SK-N-SH (cell line): Measurements from ENCODE around the gene CRYBG3. TPM values are rescaled to one million over a fixed set of nuclear protein-coding genes. Genes with fewer than 3 reads are reported as not detected.

Experiments used
- CTCF ChIA-PET: fragments of 300-600, 350-600 bp; formaldehyde crosslinking; extraction: SDS; loops from one replicate; lab custom pipeline; 2021; lab: Yijun Ruan, JAX
- POLR2A ChIA-PET: fragments of 350-600 bp; sonication (Branson Sonifier 250); formaldehyde crosslinking; extraction: SDS; loops from one replicate; lab custom pipeline; 2020; ENCODE audit warnings: antibody characterized with exemption, inconsistent platforms; lab: Yijun Ruan, JAX
- DNase-seq: peaks from one replicate; pipeline ENCODE4 v3.0.0; 2012
- H2AFZ ChIP-seq: fragments of 200-600 bp; sonication (generic); 2 replicates; pipeline ENCODE4 v1.8.1; 2016; ENCODE audit warnings: antibody characterized with exemption, mild to moderate bottlenecking, low read depth
- H3F3A ChIP-seq: fragments of 200-600 bp; sonication (generic); replicated peaks from 2 replicates; pipeline ENCODE3; 2016; ENCODE audit warnings: antibody characterized with exemption, mild to moderate bottlenecking; ENCODE audit not compliant: insufficient read depth
- H3K27ac ChIP-seq, 2 experiments: fragments of 200-500 bp in 1 of 2; fragments of 200-600 bp in 1 of 2; sonication (Bioruptor generic) in 1 of 2; sonication (generic), shearing (Covaris generic) in 1 of 2; 2 replicates each; pipeline versions ENCODE4 v1.5.1 to v1.6.1; 2014 to 2016; ENCODE audit warnings: low read depth in 2 of 2, inconsistent platforms in 1 of 2, low read length in 1 of 2, mild to moderate bottlenecking in 1 of 2, mixed read lengths in 1 of 2
- H3K27me3 ChIP-seq: fragments of 200-600 bp; sonication (generic), shearing (Covaris generic); 2 replicates; pipeline ENCODE4 v1.6.1; 2016; ENCODE audit warnings: mixed run types; ENCODE audit not compliant: insufficient read depth
- H3K36me3 ChIP-seq, 2 experiments: fragments of 200-500 bp in 1 of 2; fragments of 200-600 bp in 1 of 2; sonication (Bioruptor generic) in 1 of 2; sonication (generic) in 1 of 2; replicated peaks in 1 of 2; 2 replicates each; pipeline versions ENCODE3 to v1.5.1; 2014 to 2016; ENCODE audit warnings: low read length in 1 of 2, mild to moderate bottlenecking in 1 of 2; ENCODE audit not compliant: insufficient read depth in 2 of 2, control insufficient read depth in 1 of 2
- H3K4me1 ChIP-seq, 2 experiments: fragments of 200-500 bp in 1 of 2; fragments of 200-600 bp in 1 of 2; sonication (Bioruptor generic) in 1 of 2; sonication (generic), shearing (Covaris generic) in 1 of 2; 2 replicates each; pipeline versions ENCODE4 v1.5.1 to v1.6.1; 2014 to 2016; ENCODE audit warnings: low read depth in 1 of 2, low read length in 1 of 2, mixed run types in 1 of 2; ENCODE audit not compliant: insufficient read depth in 2 of 2, control insufficient read depth in 1 of 2
- H3K4me2 ChIP-seq: fragments of 200-600 bp; sonication (generic), shearing (Covaris generic); 2 replicates; pipeline ENCODE4 v1.6.1; 2017; ENCODE audit warnings: mixed run types
- H3K4me3 ChIP-seq, 2 experiments: fragments of 200-500 bp in 1 of 2; fragments of 200-600 bp in 1 of 2; sonication (Bioruptor generic) in 1 of 2; sonication (generic), shearing (Covaris generic) in 1 of 2; 2 replicates each; pipeline versions ENCODE4 v1.5.1 to v1.8.1; 2014 to 2016; ENCODE audit warnings: low read depth in 2 of 2, inconsistent platforms in 1 of 2, low read length in 1 of 2, mild to moderate bottlenecking in 1 of 2, mixed read lengths in 1 of 2, moderate library complexity in 1 of 2
- H3K79me2 ChIP-seq: fragments of 200-600 bp; sonication (generic); 2 replicates; pipeline ENCODE4 v1.8.1; 2017; ENCODE audit warnings: mild to moderate bottlenecking; ENCODE audit not compliant: insufficient read depth
- H3K9ac ChIP-seq: fragments of 200-600 bp; sonication (generic); 2 replicates; pipeline ENCODE4 v1.6.1; 2017; ENCODE audit warnings: mixed run types
- H3K9me2 ChIP-seq: fragments of 200-600 bp; sonication (generic); 2 replicates; pipeline ENCODE4 v1.6.1; 2017; ENCODE audit warnings: mixed run types
- H3K9me3 ChIP-seq: fragments of 200-600 bp; sonication (generic); 2 replicates; pipeline ENCODE4 v1.6.1; 2017; ENCODE audit warnings: mixed run types, mild to moderate bottlenecking, moderate library complexity
- H4K20me1 ChIP-seq: fragments of 200-600 bp; sonication (generic); 2 replicates; pipeline ENCODE4 v1.6.1; 2017; ENCODE audit warnings: mild to moderate bottlenecking, mixed run types; ENCODE audit not compliant: insufficient read depth
- CHD2 ChIP-seq: fragments of 150-350 bp; IDR thresholded peaks from 2 replicates; pipeline ENCODE4 v1.6.1; 2018; ENCODE audit warnings: low read length; ENCODE audit not compliant: partially characterized antibody
- ELF1 ChIP-seq: IDR thresholded peaks from 2 replicates; pipeline ENCODE4 v1.4.0; 2012
- EP300 ChIP-seq, 2 experiments: IDR thresholded peaks; 2 replicates each; pipeline versions ENCODE4 v1.4.0 to v1.6.1; 2012; ENCODE audit warnings: borderline replicate concordance in 1 of 2, low read depth in 1 of 2, low read length in 1 of 2
- GATA2 ChIP-seq: sonication (generic); formaldehyde crosslinking; IDR thresholded peaks from 2 replicates; pipeline ENCODE4 v1.5.0; 2020; ENCODE audit warnings: mild to moderate bottlenecking, missing genetic modification reagents
- IRF3 ChIP-seq: fragments of 150-350 bp; IDR thresholded peaks from 2 replicates; pipeline ENCODE4 v1.6.1; 2016; ENCODE audit warnings: mild to moderate bottlenecking, low read depth, low read length
- MAX ChIP-seq: IDR thresholded peaks from 2 replicates; pipeline ENCODE4 v1.4.0; 2012; ENCODE audit warnings: low read depth
- RAD21 ChIP-seq: IDR thresholded peaks from 2 replicates; pipeline ENCODE4 v1.6.1; 2012; ENCODE audit warnings: mild to moderate bottlenecking, low read length
- REST ChIP-seq: IDR thresholded peaks from 2 replicates; pipeline ENCODE4 v1.6.1; 2012; ENCODE audit warnings: mild to moderate bottlenecking, low read depth, low read length, moderate library complexity
- RXRA ChIP-seq: IDR thresholded peaks from 2 replicates; pipeline ENCODE4 v1.4.0; 2012; ENCODE audit warnings: low read depth, mild to moderate bottlenecking, borderline replicate concordance
- TAF1 ChIP-seq: IDR thresholded peaks from 2 replicates; pipeline ENCODE4 v1.6.1; 2012; ENCODE audit warnings: low read depth, mild to moderate bottlenecking, low read length, moderate library complexity, borderline replicate concordance
- WGBS: methylation state at CpG from one replicate; pipeline ENCODE4 v1.1.6; 2017; ENCODE audit warnings: low lambda C conversion rate; 5-methylcytosine and 5-hydroxymethylcytosine counted together
- polyA plus RNA-seq, 3 experiments: library from polyadenylated mRNA; depleted of rRNA; stranded (reverse); fragments of >200 nt; gene quantifications; 2 replicates each; pipeline ENCODE4 v1.2.3, GENCODE V29; 2012

Gene CRYBG3
- polyA plus RNA-seq, 1 of the 3 experiments (the other 2 are of a cell fraction) = 2.4 TPM

DNA sequence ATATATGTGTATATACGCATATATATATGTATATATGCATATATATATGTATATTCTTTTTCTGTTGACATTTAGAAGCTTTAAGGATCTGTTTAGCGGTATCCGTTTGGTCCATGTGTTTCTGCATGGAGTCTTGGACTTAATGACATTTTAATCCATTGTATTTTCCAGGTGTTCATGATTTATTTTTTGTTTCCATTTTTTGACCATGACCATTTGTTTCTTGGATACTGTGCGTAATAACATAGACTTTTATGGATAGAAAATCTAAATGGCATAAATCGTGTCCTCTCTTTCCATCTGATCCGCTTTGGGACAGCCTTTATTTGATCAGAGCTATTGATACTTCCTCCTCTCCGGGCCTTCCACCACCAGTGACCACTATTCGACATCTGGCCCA, 19.5 kb downstream of the CRYBG3 start (continued):
- TF ChIP-seq REST = no peak

- Histone ChIP-seq H3K4me1 (no peaks in the 10 kb centered on the region), H3K36me3 (peaks cover 0 to 3% of the 10 kb centered on the region in 2 experiments), H2AFZ (no peak overlapping the region), H3K27me3 (no peaks in the 10 kb centered on the region), H3K4me3 (no peak overlapping the region), H3F3A (no peaks in the 10 kb centered on the region)
- DNase-seq = no peak
- ChIA-PET CTCF (interaction anchor here (0.7 kb wide), 1 partner anchor 19 kb away, joined by 3 read pairs; no protein-coding TSS in a partner anchor), POLR2A (no interaction called here)
- TF ChIP-seq ELF1 = no peak
- TF ChIP-seq RXRA = no peak
- no peak for TF ChIP-seq GATA2 (CRISPR knock-in tag)
- TF ChIP-seq EP300 (IDR thresholded peaks at IDR 0.05; ENCODE audit: borderline replicate concordance in 1 of 2, low read depth in 1 of 2, low read length in 1 of 2) = no peak
- no peak for TF ChIP-seq MAX
- no peak for TF ChIP-seq REST
- no peak for TF ChIP-seq CHD2
- no peak for TF ChIP-seq TAF1
- TF ChIP-seq RAD21 = no peak
- TF ChIP-seq IRF3 = no peak
- TF ChIP-seq, all 33 proteins: peak for 0
- Histone ChIP-seq H3K9me3 (no peaks in the 10 kb centered on the region), H3K79me2 (no peaks in the 10 kb centered on the region), H3K9ac (no peak overlapping the region), H4K20me1 (no peaks in the 10 kb centered on the region), H3K4me2 (no peak overlapping the region), H3K27ac (no peak overlapping the region), H3K9me2 (no peaks in the 10 kb centered on the region)
- 82% methylated on average over 3 of the region's 3 CpGs for WGBS
Measured at GRCh38 chr3:97841956-97842355, 20.1 kb downstream of the CRYBG3 start.
